HG03097 (cell line): Measurements from ENCODE around the gene CDH13.

Source experiments
- ATAC-seq: cut with Tn5 transposase; IDR thresholded peaks from one replicate; pipeline ENCODE4 v1.9.1; 2021; ENCODE audit not compliant: unreplicated experiment, low FRiP score

CDH13 gene

GRCh38 chr16:82626791-82627261, at the start of gene CDH13:
TSS of gene CDH13 (plus strand) at chr16:82626969.
- no peak for ATAC-seq

DNA sequence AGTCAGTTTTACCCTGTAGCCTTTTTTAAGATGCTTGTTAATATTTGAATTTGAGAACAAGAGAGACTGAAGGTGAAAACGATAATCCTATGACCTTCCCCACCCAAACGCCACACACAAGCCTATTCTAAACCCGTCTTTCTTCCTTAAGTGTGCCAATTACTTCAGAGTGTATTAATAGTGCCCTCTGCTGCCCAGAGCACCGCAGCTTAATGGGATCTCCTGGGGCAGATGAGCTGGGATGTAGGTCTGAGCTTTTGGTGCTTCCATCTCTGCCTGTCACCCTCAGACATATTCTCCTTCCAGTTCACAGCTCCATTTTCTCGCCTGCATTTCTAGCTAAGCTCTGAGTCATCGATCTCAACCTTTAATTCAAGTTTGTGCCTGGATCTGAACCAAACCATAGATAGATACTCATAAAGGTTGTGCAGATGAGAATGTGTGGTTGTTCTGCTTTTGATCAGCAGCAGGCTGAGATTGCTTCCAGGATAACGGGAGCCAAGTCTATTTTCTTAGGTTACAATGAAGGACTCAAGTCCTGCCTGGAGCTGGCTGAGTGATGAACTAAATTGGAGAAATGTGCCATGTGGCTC, 46.4 kb upstream of the CDH13 start:
- ATAC-seq: no peak

GRCh38 chr16:82582975-82583374, 43.8 kb upstream of the CDH13 start:
- no peak for ATAC-seq

- no peak for ATAC-seq
Measured at GRCh38 chr16:82583422-82583821, 43.3 kb upstream of the CDH13 start.

DNA sequence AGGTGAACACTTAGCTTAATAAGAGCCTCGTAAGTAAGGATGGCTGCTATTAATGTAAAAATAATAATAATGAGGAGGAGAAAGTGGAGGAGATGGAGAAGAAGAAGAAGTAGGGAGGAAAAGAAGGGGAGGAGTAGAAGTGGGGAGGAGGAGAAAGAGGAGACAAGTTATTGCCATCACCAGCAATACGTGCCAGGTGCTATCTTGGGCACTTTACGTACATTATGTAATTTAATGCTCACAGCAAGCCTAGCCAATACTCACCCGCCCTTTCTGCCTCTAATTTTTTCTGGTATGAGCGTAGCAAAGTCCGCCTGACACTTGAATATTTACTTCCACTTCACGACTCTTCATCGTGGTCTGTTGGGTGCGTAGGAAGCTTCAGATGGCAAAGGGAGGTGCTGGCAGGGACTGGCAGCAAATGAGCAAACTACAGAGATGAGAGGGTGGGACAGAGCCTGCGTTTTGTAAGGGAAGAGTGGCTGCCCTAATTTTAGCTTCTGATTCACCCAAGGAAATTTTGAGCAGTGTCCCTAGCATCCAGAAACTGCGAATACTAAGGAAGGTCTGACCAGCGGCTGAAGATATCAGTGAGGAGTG, 42.1 kb upstream of the CDH13 start:
- no peak for ATAC-seq

- ATAC-seq: no peak
Measured at GRCh38 chr16:82585675-82586074, 41.1 kb upstream of the CDH13 start.

DNA sequence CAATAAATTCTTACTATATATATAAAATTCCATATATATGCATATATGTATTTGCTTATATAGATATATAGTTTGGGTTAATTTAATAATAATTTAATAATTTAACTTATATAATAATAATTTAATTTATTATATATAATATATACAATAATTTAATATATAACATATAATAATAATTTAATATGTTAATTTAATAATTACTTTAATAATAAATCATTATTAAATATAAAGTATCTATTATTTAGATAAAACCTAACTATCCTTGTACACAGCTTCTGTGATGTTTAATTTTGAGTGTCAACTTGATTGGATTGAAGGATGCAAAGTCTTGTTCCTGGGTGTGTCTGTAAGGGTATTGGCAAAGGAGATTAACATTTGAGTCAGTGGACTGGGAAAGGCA, 40.6 kb upstream of the CDH13 start:
- no peak for ATAC-seq

GRCh38 chr16:82587289-82587688, 39.5 kb upstream of the CDH13 start:
- no peak for ATAC-seq

DNA sequence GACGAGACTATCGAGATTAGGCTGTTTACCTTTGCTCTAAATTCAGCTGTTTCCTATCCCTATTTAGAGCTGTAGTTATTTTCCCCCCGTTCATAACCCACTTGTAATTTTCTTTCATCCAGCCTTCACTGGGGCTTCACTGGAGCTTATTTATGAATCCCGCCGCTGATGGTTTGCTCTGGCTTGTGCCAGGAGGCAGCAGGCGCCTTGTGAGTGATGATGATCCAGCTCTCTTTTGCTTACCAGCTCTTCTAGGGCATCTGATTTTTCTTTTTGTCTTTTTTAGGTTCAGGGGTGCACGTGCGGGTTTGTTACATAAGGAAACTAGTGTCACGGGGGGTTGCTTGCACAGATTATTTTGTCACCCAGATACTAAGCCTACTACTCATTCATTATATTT, 37.4 kb upstream of the CDH13 start:
- ATAC-seq: no peak

DNA sequence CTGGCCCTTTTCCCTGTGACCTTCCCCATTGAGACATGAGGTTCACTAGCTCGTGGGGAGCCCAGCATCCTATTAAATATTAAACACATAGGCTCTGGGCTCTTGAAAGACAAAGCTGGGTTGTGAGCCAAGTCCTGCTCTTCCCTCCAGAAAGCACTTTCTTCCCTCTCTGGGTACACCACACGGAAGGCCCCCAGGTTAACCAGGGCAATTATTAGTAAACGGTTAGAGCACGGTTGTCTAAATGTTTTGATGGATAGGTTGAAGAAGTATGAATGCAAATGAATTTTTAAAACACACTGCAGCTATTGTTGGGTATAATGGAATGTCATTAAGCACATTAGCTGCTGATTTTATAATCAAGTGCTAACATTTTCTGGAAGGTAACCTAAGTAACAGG, 32.7 kb upstream of the CDH13 start:
- no peak for ATAC-seq

- ATAC-seq: no peak
Measured at GRCh38 chr16:82598771-82599170, 28.0 kb upstream of the CDH13 start.

DNA sequence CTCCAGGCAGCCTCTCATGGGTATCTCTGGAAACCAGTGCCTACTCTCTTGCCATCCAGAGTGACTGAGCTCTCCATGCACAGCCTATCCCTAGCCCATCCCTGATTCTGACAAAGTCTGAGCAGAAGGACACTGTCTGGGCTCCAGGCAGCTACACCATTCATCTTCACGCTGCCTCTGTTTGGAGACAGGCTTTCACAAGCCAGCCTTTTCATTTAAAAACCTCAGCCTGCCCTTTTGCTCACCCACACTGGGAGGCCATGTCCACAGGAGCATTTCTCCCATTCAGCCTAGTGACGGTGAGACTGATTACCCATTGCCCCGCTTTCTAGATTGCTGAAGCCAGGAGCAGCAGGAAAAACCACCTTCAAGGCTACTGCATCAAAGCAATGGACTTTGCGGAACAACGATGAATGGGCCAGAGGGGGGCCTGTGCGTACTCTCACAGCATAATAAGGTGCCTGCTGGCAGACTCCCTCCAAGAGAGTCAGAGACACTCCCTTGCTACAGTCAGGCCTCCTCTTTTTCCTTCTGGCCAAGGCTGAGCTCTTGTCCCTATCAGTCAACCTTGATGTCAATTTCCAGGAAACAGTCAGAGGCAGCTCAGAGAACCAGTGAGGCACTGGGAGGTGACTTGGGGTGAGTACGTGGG, 24.7 kb upstream of the CDH13 start:
- no peak for ATAC-seq

GRCh38 chr16:82603784-82604411, 22.9 kb upstream of the CDH13 start:
- ATAC-seq: no peak

- ATAC-seq: no peak
Measured at GRCh38 chr16:82605076-82605475, 21.7 kb upstream of the CDH13 start.

- no peak for ATAC-seq
Measured at GRCh38 chr16:82605863-82606620, 20.7 kb upstream of the CDH13 start.

- ATAC-seq: no peak
Measured at GRCh38 chr16:82609140-82609539, 17.6 kb upstream of the CDH13 start.

DNA sequence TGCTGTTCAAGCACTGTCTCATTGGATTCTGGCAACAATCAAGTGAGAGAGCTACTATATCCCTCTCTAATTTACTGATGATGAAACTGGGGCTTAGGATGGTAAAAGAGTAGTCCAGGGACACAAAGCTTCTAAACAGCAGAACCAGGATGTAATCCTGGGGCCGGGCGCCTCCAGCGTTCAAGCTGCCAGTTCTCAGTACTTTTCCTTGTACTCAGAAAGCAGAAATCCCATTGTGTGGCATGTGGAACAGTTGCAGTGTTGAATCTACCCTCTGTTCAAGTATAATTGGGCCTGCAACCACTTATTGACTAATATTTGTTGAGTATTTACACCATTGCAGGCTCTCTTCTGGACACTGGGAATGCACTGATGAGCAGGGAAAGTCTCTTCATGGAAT, 14.5 kb upstream of the CDH13 start:
- no peak for ATAC-seq

DNA sequence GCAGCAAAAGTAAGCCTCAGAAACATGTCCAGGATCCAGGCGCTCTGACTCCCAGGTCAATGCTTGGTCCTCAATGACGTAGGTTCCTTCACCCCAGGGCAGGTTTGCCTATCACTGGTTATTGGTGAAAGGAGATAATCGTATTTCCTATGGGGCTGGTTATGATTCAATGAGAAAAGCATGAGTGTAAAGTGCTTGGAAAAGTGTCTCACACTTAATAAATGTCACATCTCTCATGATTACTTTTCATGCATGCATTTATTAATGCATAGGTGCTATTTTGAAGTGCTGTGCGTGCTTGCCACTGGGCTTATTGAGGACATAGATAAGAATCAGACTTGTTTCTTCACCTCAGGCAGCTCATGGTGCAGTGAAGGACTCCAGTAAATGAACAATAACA, 10.4 kb upstream of the CDH13 start:
- no peak for ATAC-seq

DNA sequence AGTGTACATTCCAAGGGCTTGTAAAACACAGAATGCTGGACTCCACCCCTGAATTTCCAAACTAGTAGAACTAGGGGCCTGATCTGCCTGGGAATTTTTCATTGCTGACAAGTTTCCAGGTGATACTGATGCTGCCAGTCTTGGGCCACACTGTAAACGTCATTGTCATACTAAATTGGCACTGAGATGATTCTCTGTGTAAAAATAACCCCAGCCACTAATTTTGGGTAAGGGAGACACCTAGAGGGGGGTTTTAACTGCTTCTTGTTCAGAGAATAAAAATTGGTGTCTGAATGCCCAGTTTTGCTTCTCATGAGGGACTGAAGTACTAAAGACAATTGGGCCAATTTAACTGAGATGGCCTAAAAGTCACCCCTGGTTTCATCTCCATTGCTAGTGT, 5.0 kb upstream of the CDH13 start:
- no peak for ATAC-seq

- no peak for ATAC-seq
Measured at GRCh38 chr16:82623241-82623640, 3.5 kb upstream of the CDH13 start.
